Panc1 (cell line): ENCODE measurements around the gene ATP11B.

Source experiments
- CTCF ChIP-seq: fragments of 450-650 bp; IDR thresholded peaks from 2 replicates; pipeline ENCODE4 v1.5.1; 2017; ENCODE audit warnings: mild to moderate bottlenecking
- POLR2AphosphoS5 ChIP-seq: IDR thresholded peaks from 2 replicates; pipeline ENCODE4 v1.6.1; 2012; ENCODE audit warnings: mild to moderate bottlenecking, low read depth, low read length, moderate library complexity
- SIN3A ChIP-seq: IDR thresholded peaks from 2 replicates; pipeline ENCODE4 v1.6.1; 2012; ENCODE audit warnings: low read depth, mild to moderate bottlenecking, low read length, moderate library complexity, borderline replicate concordance; ENCODE audit not compliant: insufficient read depth

- TF ChIP-seq POLR2AphosphoS5 (no peak), CTCF (no peak), SIN3A (no peak)
These were observed 96.8 kb downstream of the ATP11B start for GRCh38 chr3:182889948-182890629.
